ENCODE data around the gene OGFOD1. TPM values are rescaled to one million over a fixed set of nuclear protein-coding genes. Genes with fewer than 3 reads are reported as not detected.

OGFOD1 gene
- 39.4 TPM for polyA plus RNA-seq (2012; ENCODE audit: low read depth, missing spikeins)

DNA sequence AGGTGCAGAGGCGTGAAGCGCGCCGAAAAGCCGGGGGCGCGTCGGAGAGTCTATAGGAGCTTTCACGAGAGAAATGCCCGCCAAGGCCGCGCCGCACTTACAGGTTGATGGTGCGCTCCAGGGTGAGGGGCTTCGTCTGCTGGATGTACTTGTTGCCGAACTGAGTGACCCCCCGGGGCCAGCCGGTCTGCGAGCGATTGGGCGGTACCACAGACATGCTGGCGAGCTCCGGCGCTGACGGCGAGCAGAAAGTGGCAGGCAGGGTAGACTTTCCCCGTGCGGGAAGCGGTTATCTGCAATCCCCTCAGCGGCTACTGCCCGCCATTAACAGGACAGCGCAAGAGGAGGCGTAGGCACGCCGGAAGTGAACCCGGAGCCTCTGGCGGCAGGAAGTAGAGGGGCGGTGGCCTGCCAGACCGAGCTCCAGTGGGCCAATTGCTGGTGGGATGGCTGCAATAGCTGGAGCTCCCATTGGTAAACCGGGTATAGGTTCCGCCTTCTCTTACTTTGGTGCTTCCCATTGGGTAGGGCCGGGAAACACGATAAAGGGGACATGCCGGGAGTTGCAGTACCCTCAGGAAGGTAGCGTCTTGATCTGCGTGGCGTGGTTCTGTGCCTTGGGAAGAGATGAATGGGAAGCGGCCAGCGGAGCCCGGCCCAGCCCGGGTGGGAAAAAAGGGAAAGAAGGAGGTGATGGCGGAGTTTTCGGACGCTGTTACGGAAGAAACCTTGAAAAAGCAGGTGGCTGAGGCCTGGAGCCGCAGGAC, at the start of gene OGFOD1, which contains the start of gene NUDT21:
TSS of gene OGFOD1 (plus strand) at position 569 of the 767 bp plus-strand sequence. CDS start at position 628, 59 bp downstream.
TSS of gene NUDT21 (minus strand) at position 347 of the 767 bp plus-strand sequence. CDS start at position 217, 130 bp downstream.
- peak; percentile 68; the same call in 1 of the 2 replicates for TF ChIP-seq POLR2A (IDR thresholded peaks at IDR 0.05; ENCODE audit: low read depth, low read length)
- no peak for TF ChIP-seq SPI1 (IDR thresholded peaks at IDR 0.05; ENCODE audit: low read depth, low read length)
- TF ChIP-seq TAF1 (IDR thresholded peaks at IDR 0.05; ENCODE audit: low read depth, low read length): peak; percentile 79; the same call in 1 of the 2 replicates
- no peak for TF ChIP-seq POU2F2 (IDR thresholded peaks at IDR 0.05; ENCODE audit: low read depth, low read length)
- no peak for TF ChIP-seq PAX5 (IDR thresholded peaks at IDR 0.05; ENCODE audit: insufficient read depth, low read length, severe bottlenecking)
- peak; percentile 74 for TF ChIP-seq POLR2AphosphoS5 (IDR thresholded peaks at IDR 0.05; ENCODE audit: low read depth, low read length)
- DNase-seq (ENCODE audit: insufficient read length, low spot score) (peak; percentile 93), FAIRE-seq (peak; percentile 97)

DNA sequence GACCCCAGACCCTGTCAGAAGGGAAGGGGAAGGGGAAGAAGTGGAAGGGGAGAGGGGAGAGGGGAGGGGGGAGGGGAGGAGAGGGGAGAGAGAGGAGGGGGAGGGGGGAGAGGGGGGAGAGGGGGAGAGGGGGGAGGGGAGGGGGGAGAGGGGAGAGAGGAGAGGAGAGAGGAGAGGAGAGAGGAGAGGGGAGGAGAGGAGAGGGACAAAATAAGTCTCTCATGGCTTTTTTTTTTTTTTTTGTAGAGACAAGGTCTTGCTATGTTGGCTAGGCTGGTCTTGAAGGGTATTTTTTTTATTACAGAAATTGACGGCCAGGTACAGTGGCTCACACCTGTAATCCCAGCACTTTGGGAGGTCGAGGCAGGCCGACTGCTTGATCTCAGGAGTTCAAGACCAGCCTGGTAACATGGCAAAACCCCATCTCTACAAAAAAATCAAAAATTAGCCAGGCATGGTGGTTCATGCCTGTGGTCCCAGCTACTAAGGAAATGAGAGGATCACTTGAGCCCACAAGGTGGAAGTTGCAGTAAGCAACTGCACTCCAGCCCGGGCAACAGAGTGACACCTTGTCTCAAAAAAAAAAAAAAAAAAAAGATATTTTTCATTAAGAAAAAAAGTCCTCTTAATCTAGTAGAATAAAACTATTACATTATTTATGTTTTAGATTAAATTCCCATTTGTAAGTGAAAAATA, 45.2 kb upstream of the OGFOD1 start:
- FAIRE-seq (no peak), DNase-seq (ENCODE audit: insufficient read length, low spot score) (no peak)
- TF ChIP-seq POU2F2 (IDR thresholded peaks at IDR 0.05; ENCODE audit: low read depth, low read length) (no peak), SPI1 (IDR thresholded peaks at IDR 0.05; ENCODE audit: low read depth, low read length) (no peak), TAF1 (IDR thresholded peaks at IDR 0.05; ENCODE audit: low read depth, low read length) (no peak), POLR2A (IDR thresholded peaks at IDR 0.05; ENCODE audit: low read depth, low read length) (no peak), PAX5 (IDR thresholded peaks at IDR 0.05; ENCODE audit: insufficient read depth, low read length, severe bottlenecking) (no peak), POLR2AphosphoS5 (IDR thresholded peaks at IDR 0.05; ENCODE audit: low read depth, low read length) (no peak)

DNA sequence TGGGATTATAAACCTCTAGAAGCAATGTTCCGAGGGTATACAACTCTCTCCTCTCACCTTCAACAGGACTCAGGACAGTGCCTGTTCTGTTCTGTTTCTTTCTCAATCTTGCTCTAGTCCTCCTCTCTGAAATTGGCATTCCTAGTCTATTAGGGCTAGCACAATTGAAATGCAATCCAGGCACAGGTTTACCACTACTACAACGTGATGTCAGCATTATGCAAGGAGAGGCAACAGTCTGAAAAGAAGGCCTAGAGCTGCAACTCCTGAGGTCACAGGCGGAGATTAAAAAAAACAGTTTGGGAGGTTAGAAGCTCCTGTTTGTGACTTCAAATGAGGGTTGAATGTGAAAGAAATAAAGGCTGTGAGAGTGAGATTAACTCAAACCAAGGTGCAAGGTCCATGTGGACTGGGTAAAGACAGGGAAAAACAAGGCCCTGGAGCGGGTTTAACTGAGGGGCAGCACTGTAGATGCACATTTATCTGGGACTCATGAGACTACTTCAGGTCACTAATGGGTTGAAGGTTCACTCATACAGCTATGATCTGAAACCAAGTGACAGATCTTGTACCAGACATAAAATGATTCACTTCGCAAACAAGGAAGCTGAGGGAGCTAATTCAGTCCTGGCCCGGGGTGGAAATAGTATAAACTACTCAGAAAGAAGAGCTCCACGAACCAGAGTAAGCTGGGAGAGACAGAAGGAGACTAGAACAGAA, 42.8 kb upstream of the OGFOD1 start:
- no peak for FAIRE-seq
- TF ChIP-seq PAX5 (IDR thresholded peaks at IDR 0.05; ENCODE audit: insufficient read depth, low read length, severe bottlenecking) (no peak), POLR2A (IDR thresholded peaks at IDR 0.05; ENCODE audit: low read depth, low read length) (no peak), SPI1 (IDR thresholded peaks at IDR 0.05; ENCODE audit: low read depth, low read length) (no peak), POU2F2 (IDR thresholded peaks at IDR 0.05; ENCODE audit: low read depth, low read length) (no peak), TAF1 (IDR thresholded peaks at IDR 0.05; ENCODE audit: low read depth, low read length) (no peak), POLR2AphosphoS5 (IDR thresholded peaks at IDR 0.05; ENCODE audit: low read depth, low read length) (no peak)
- no peak for DNase-seq (ENCODE audit: insufficient read length, low spot score)

DNA sequence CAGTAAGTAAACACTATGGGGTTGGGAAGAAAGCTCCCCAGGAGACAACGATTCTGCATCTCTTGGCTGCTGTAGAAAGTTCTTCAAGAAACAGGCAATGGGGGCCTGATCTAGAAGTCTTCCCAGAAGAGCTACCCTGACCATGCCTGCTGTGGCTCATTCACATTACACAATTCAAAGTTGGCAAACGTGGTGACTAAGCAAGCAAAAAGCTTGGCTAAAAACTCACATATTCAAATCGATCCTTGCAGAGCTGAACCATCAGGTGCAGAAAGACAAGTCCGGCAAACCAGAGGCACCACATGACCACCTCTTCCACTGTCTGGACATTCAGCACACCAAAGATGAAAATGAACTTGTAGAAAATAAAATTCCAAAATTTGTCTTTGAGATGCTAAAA, 42.2 kb upstream of the OGFOD1 start:
- FAIRE-seq: no peak

DNA sequence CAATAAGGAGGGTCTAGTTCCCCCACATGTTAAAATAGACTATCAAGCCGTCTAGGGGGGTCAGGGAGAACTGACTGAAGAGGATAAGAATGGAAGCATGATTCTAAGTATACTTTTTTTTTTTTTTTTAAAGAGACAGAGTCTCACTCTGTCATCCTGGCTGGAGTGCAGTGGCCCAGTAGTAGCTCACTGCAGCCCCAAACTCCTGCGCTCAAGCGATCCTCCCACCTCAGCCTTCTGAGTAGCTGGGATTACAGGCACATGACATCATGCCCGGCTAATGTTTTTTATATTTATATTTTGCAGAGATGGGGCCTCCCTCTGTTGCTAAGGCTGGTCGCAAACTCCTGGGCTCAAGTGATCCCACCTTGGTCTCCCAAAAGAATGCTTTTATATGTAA, 40.2 kb upstream of the OGFOD1 start:
- TF ChIP-seq SPI1 (IDR thresholded peaks at IDR 0.05; ENCODE audit: low read depth, low read length): no peak
- no peak for TF ChIP-seq POU2F2 (IDR thresholded peaks at IDR 0.05; ENCODE audit: low read depth, low read length)
- no peak for TF ChIP-seq TAF1 (IDR thresholded peaks at IDR 0.05; ENCODE audit: low read depth, low read length)
- TF ChIP-seq PAX5 (IDR thresholded peaks at IDR 0.05; ENCODE audit: insufficient read depth, low read length, severe bottlenecking): no peak
- no peak for TF ChIP-seq POLR2A (IDR thresholded peaks at IDR 0.05; ENCODE audit: low read depth, low read length)
- TF ChIP-seq POLR2AphosphoS5 (IDR thresholded peaks at IDR 0.05; ENCODE audit: low read depth, low read length): no peak
- DNase-seq (ENCODE audit: insufficient read length, low spot score) (no peak), FAIRE-seq (no peak)

More for the DNA sequence above, 42.2 kb upstream of the OGFOD1 start:
- TF ChIP-seq SPI1 (IDR thresholded peaks at IDR 0.05; ENCODE audit: low read depth, low read length) (no peak), POU2F2 (IDR thresholded peaks at IDR 0.05; ENCODE audit: low read depth, low read length) (no peak), PAX5 (IDR thresholded peaks at IDR 0.05; ENCODE audit: insufficient read depth, low read length, severe bottlenecking) (no peak), POLR2A (IDR thresholded peaks at IDR 0.05; ENCODE audit: low read depth, low read length) (no peak), TAF1 (IDR thresholded peaks at IDR 0.05; ENCODE audit: low read depth, low read length) (no peak), POLR2AphosphoS5 (IDR thresholded peaks at IDR 0.05; ENCODE audit: low read depth, low read length) (no peak)
- no peak for DNase-seq (ENCODE audit: insufficient read length, low spot score)

DNA sequence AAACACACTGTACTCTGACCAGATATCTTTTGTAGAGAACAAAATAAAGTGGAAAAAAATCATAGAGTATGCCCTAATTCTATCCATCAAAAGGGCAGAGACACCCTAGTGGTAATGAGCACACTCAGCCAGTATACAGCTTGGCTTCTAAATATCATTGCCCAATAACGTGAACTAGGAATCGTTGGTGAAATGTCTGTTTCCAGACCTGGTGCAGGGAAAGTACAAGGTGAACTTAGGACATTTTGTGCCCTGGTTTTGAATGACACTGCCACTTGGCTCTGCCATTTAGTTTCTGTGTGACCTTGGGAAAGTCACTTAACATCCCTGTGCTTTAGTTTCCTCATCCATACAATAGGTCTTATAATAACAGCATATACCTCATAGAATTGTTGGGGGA, 39.7 kb upstream of the OGFOD1 start:
- DNase-seq (ENCODE audit: insufficient read length, low spot score): no peak
- no peak for TF ChIP-seq PAX5 (IDR thresholded peaks at IDR 0.05; ENCODE audit: insufficient read depth, low read length, severe bottlenecking)
- TF ChIP-seq POLR2A (IDR thresholded peaks at IDR 0.05; ENCODE audit: low read depth, low read length): no peak
- no peak for FAIRE-seq

DNA sequence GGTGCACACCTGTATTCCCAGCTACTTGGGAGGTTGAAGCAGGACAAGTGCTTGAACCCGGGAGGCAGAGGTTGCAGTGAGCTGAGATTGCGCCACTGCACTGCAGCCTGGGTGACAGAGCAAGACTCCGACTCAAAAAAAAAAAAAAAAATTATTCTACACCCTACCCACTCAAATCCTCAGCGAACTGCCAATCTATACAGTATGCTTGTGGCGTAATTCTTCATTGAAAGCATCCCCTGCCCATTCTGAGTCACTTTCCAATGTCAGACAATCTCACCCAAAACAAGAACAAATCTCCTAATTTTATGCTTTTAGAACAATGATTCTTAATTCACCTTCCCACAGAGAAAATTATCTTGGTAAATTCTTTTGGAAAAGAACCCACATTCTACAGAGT, 38.0 kb upstream of the OGFOD1 start:
- TF ChIP-seq PAX5 (IDR thresholded peaks at IDR 0.05; ENCODE audit: insufficient read depth, low read length, severe bottlenecking) (no peak), TAF1 (IDR thresholded peaks at IDR 0.05; ENCODE audit: low read depth, low read length) (no peak), SPI1 (IDR thresholded peaks at IDR 0.05; ENCODE audit: low read depth, low read length) (no peak), POU2F2 (IDR thresholded peaks at IDR 0.05; ENCODE audit: low read depth, low read length) (no peak), POLR2A (IDR thresholded peaks at IDR 0.05; ENCODE audit: low read depth, low read length) (no peak), POLR2AphosphoS5 (IDR thresholded peaks at IDR 0.05; ENCODE audit: low read depth, low read length) (no peak)
- DNase-seq (ENCODE audit: insufficient read length, low spot score): no peak
- FAIRE-seq: no peak

DNA sequence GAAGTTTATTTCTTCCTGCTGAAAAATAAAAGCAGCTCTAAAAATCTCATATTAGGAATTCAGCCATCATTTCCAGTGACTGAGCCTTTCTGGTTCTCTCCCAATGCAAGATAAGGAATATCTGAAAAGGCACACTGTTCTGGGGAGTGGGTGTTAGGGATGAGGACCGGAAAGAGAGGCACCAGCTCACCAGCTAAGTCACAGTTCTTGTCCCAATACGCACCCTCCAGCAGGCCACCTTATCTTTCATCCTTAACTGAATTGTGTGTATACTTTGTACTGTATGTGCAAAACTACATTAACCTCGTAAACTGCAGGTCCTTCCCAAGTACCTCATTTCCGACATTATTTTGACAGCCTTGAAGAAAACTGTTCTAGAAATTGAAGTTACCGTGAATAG, 37.0 kb upstream of the OGFOD1 start:
- TF ChIP-seq POLR2A (IDR thresholded peaks at IDR 0.05; ENCODE audit: low read depth, low read length): no peak
- TF ChIP-seq TAF1 (IDR thresholded peaks at IDR 0.05; ENCODE audit: low read depth, low read length): no peak
- no peak for TF ChIP-seq POLR2AphosphoS5 (IDR thresholded peaks at IDR 0.05; ENCODE audit: low read depth, low read length)
- no peak for TF ChIP-seq PAX5 (IDR thresholded peaks at IDR 0.05; ENCODE audit: insufficient read depth, low read length, severe bottlenecking)
- FAIRE-seq (no peak), DNase-seq (ENCODE audit: insufficient read length, low spot score) (no peak)

DNA sequence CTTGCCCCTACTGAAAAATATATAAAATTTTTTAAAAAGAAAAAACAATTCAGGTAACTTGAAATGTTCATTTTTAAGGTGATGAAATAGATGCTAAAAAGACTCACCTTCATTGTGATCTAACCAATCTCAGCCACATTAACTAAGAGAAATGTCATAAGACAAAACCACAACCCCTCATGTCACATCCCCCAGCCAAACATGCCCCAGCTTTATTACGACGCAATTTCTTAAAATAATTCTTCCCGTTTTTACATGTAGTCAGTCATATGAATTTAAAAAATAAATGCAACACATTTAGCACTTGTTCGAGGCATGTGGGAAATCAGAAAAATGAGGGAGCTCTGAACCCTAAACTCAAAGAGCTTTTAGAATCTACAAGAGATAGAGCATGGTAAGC, 35.5 kb upstream of the OGFOD1 start:
- no peak for TF ChIP-seq POU2F2 (IDR thresholded peaks at IDR 0.05; ENCODE audit: low read depth, low read length)
- no peak for TF ChIP-seq TAF1 (IDR thresholded peaks at IDR 0.05; ENCODE audit: low read depth, low read length)
- no peak for TF ChIP-seq POLR2A (IDR thresholded peaks at IDR 0.05; ENCODE audit: low read depth, low read length)
- no peak for TF ChIP-seq PAX5 (IDR thresholded peaks at IDR 0.05; ENCODE audit: insufficient read depth, low read length, severe bottlenecking)
- no peak for TF ChIP-seq SPI1 (IDR thresholded peaks at IDR 0.05; ENCODE audit: low read depth, low read length)
- TF ChIP-seq POLR2AphosphoS5 (IDR thresholded peaks at IDR 0.05; ENCODE audit: low read depth, low read length): no peak
- DNase-seq (ENCODE audit: insufficient read length, low spot score) (no peak), FAIRE-seq (no peak)
